Measurements from ENCODE around the gene SHROOM3. TPM values are rescaled to one million over a fixed set of nuclear protein-coding genes. Genes with fewer than 3 reads are reported as not detected.

The SHROOM3 gene
- polyA plus RNA-seq, 2 of the 4 experiments (the other 2 are of a cell fraction): 2.8 to 5.1 TPM

GRCh38 chr4:76654084-76654483 lies 219.1 kb downstream of the SHROOM3 start (continued):
- TF ChIP-seq ATOH8 (CRISPR knock-in tag; IDR thresholded peaks at IDR 0.05; ENCODE audit: low read depth) (no peak), JUNB (IDR thresholded peaks at IDR 0.05) (no peak), ZNF302 (CRISPR knock-in tag; IDR thresholded peaks at IDR 0.05) (no peak), BHLHE40 (IDR thresholded peaks at IDR 0.05; ENCODE audit: low read depth, low read length) (no peak), CHD2 (IDR thresholded peaks at IDR 0.05; ENCODE audit: low read length, partially characterized antibody) (no peak)
- TF ChIP-seq, protein P1, sequence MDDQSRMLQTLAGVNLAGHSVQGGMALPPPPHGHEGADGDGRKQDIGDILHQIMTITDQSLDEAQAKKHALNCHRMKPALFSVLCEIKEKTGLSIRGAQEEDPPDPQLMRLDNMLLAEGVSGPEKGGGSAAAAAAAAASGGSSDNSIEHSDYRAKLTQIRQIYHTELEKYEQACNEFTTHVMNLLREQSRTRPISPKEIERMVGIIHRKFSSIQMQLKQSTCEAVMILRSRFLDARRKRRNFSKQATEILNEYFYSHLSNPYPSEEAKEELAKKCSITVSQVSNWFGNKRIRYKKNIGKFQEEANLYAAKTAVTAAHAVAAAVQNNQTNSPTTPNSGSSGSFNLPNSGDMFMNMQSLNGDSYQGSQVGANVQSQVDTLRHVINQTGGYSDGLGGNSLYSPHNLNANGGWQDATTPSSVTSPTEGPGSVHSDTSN (IDR thresholded peaks at IDR 0.05): no peak
- TF ChIP-seq, protein P2, sequence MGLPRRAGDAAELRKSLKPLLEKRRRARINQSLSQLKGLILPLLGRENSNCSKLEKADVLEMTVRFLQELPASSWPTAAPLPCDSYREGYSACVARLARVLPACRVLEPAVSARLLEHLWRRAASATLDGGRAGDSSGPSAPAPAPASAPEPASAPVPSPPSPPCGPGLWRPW (IDR thresholded peaks at IDR 0.05): no peak

DNA sequence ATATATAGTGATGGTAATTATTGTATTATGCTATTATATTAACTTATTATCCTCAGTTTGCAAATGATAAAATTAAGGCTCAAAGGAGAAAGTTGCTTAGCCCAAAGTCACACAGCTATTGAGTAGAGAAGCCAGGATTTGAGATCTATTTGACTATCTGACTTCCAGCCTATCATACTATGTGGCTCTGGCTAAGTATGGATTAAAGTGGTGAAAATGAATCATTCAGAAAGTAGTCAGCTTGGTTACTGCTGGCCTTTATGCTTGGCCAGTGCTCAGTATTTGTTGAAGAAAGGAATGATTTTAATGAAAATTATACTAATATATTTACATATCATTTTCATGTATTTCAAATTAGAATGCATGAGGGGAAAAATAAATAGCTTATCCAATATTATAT lies 219.8 kb downstream of the SHROOM3 start:
- POLR2A ChIA-PET: no interaction called here
- no peak for ATAC-seq
- no peaks in the 10 kb centered on the region for H3K9me3 ChIP-seq
- no peak overlapping the region for H3K4me3 ChIP-seq
- TF ChIP-seq HOXA7 (CRISPR knock-in tag; IDR thresholded peaks at IDR 0.05): no peak
- no peak for TF ChIP-seq MAFK (IDR thresholded peaks at IDR 0.05; ENCODE audit: partially characterized antibody)
- no peak for TF ChIP-seq MAZ (IDR thresholded peaks at IDR 0.05; ENCODE audit: borderline replicate concordance, low read depth, low read length)
- no peak for TF ChIP-seq SMC3 (IDR thresholded peaks at IDR 0.05)
- no peak for TF ChIP-seq JUN (IDR thresholded peaks at IDR 0.05)
- no peak for TF ChIP-seq TFCP2L1 (CRISPR knock-in tag; IDR thresholded peaks at IDR 0.05)
- TF ChIP-seq RFX5 (IDR thresholded peaks at IDR 0.05): no peak
- no peak for TF ChIP-seq FOXS1 (CRISPR knock-in tag; IDR thresholded peaks at IDR 0.05)
- TF ChIP-seq CHD2 (IDR thresholded peaks at IDR 0.05; ENCODE audit: low read length, partially characterized antibody): no peak
- TF ChIP-seq RAD21 (conservative IDR thresholded peaks at IDR 0.05 in 1 of 2, IDR thresholded peaks at IDR 0.05 in 1 of 2): no peak
- H3K27ac ChIP-seq: no peak overlapping the region
- CTCF ChIA-PET: interaction anchor here (0.7 kb wide), 1 partner anchor 24 kb away, joined by 3 read pairs; no protein-coding TSS in a partner anchor
- peaks cover 13% of the 10 kb centered on the region for H3K4me1 ChIP-seq
- no peak for FAIRE-seq
- DNase-seq (ENCODE audit: low read depth in 1 of 2, low spot score in 1 of 2): no peak
- H3K4me2 ChIP-seq: no peak overlapping the region

GRCh38 chr4:76655566-76656479 lies 220.8 kb downstream of the SHROOM3 start:
- Histone ChIP-seq H3K4me1 (peaks cover 13% of the 10 kb centered on the region), H3K9me3 (no peaks in the 10 kb centered on the region), H3K27ac (no peak overlapping the region), H3K4me2 (no peak overlapping the region), H3K4me3 (no peak overlapping the region)
- ChIA-PET CTCF (no interaction called here), POLR2A (no interaction called here)
- ATAC-seq: no peak
- FAIRE-seq: no peak
- no peak for TF ChIP-seq EHF (CRISPR knock-in tag; IDR thresholded peaks at IDR 0.05)
- TF ChIP-seq HOXA7 (CRISPR knock-in tag; IDR thresholded peaks at IDR 0.05): no peak
- no peak for TF ChIP-seq USF2 (IDR thresholded peaks at IDR 0.05)
- TF ChIP-seq POLR2AphosphoS2 (conservative IDR thresholded peaks at IDR 0.05; ENCODE audit: low read length): no peak
- TF ChIP-seq HEYL (CRISPR knock-in tag; IDR thresholded peaks at IDR 0.05): no peak
- no peak for TF ChIP-seq FOXS1 (CRISPR knock-in tag; IDR thresholded peaks at IDR 0.05)
- no peak for TF ChIP-seq KDM1A (IDR thresholded peaks at IDR 0.05; ENCODE audit: low read depth)
- TF ChIP-seq ZNF302 (CRISPR knock-in tag; IDR thresholded peaks at IDR 0.05): no peak
- no peak for TF ChIP-seq HOXB13 (CRISPR knock-in tag; IDR thresholded peaks at IDR 0.05; ENCODE audit: low read depth)
- no peak for TF ChIP-seq RARB (CRISPR knock-in tag; IDR thresholded peaks at IDR 0.05)
- no peak for TF ChIP-seq MAFK (IDR thresholded peaks at IDR 0.05; ENCODE audit: partially characterized antibody)
- no peak for TF ChIP-seq CBX8 (IDR thresholded peaks at IDR 0.05)
- TF ChIP-seq, protein P3, sequence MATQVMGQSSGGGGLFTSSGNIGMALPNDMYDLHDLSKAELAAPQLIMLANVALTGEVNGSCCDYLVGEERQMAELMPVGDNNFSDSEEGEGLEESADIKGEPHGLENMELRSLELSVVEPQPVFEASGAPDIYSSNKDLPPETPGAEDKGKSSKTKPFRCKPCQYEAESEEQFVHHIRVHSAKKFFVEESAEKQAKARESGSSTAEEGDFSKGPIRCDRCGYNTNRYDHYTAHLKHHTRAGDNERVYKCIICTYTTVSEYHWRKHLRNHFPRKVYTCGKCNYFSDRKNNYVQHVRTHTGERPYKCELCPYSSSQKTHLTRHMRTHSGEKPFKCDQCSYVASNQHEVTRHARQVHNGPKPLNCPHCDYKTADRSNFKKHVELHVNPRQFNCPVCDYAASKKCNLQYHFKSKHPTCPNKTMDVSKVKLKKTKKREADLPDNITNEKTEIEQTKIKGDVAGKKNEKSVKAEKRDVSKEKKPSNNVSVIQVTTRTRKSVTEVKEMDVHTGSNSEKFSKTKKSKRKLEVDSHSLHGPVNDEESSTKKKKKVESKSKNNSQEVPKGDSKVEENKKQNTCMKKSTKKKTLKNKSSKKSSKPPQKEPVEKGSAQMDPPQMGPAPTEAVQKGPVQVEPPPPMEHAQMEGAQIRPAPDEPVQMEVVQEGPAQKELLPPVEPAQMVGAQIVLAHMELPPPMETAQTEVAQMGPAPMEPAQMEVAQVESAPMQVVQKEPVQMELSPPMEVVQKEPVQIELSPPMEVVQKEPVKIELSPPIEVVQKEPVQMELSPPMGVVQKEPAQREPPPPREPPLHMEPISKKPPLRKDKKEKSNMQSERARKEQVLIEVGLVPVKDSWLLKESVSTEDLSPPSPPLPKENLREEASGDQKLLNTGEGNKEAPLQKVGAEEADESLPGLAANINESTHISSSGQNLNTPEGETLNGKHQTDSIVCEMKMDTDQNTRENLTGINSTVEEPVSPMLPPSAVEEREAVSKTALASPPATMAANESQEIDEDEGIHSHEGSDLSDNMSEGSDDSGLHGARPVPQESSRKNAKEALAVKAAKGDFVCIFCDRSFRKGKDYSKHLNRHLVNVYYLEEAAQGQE (IDR thresholded peaks at IDR 0.05): no peak
- TF ChIP-seq TFCP2L1 (CRISPR knock-in tag; IDR thresholded peaks at IDR 0.05): no peak
- TF ChIP-seq E2F6 (IDR thresholded peaks at IDR 0.05; ENCODE audit: borderline replicate concordance, low read depth): no peak
- DNase-seq (ENCODE audit: low read depth in 1 of 2, low spot score in 1 of 2): no peak
- 75% methylated on average over 6 of the region's 6 CpGs for whole genome bisulfite sequencing (ENCODE audit: missing lambda C conversion rate)
